SK-N-SH treated with all-trans-retinoic acid at 6 μM for 48 hours (cell line): Measurements from ENCODE around the gene STRA8.

ENCODE experiments used
- ATAC-seq: fragments of 200-7000 bp; cut with Tn5 transposase; 3 replicates; pipeline ENCODE4 v1.9.1; 2020; ENCODE audit warnings: mild to moderate bottlenecking, moderate library complexity
- ARNTL ChIP-seq: fragments of 450-650 bp; formaldehyde crosslinking; IDR thresholded peaks from 2 replicates; pipeline ENCODE4 v1.5.0; 2020; ENCODE audit warnings: low read depth, mild to moderate bottlenecking, moderate library complexity, borderline replicate concordance
- ESRRG ChIP-seq: fragments of 250-450 bp; sonication (Bioruptor Pico); IDR thresholded peaks from 2 replicates; pipeline ENCODE4 v1.6.1; 2021; ENCODE audit warnings: mild to moderate bottlenecking
- ISL1 ChIP-seq: fragments of 250-450 bp; sonication (Bioruptor Pico); IDR thresholded peaks from 2 replicates; pipeline ENCODE4 v2.1.2; 2022; ENCODE audit warnings: mild to moderate bottlenecking, moderate library complexity
- POU6F1 ChIP-seq: fragments of 250-450 bp; sonication (Bioruptor Pico); IDR thresholded peaks from 2 replicates; pipeline ENCODE4 v1.8.0; 2021; ENCODE audit warnings: low read depth, mild to moderate bottlenecking, moderate library complexity, borderline replicate concordance
- SNAI2 ChIP-seq: fragments of 250-450 bp; sonication (Bioruptor Pico); IDR thresholded peaks from 2 replicates; pipeline ENCODE4 v1.5.0; 2020; ENCODE audit warnings: mild to moderate bottlenecking, moderate library complexity
- TF ChIP-seq, protein P1 (sequence below): fragments of 250-450 bp; sonication (Bioruptor Pico); IDR thresholded peaks from 2 replicates; pipeline ENCODE4 v1.5.1; 2021; ENCODE audit warnings: mild to moderate bottlenecking, moderate library complexity
- TF ChIP-seq, protein P2 (sequence below): fragments of 250-450 bp; sonication (Bioruptor Pico); IDR thresholded peaks from 2 replicates; pipeline ENCODE4 v1.5.0; 2020; ENCODE audit warnings: mild to moderate bottlenecking, moderate library complexity

Gene STRA8

GRCh38 chr7:135299235-135299634 lies 65.6 kb downstream of the STRA8 start:
- TF ChIP-seq ARNTL (CRISPR knock-in tag), result no peak
- TF ChIP-seq ESRRG (CRISPR knock-in tag), result no peak
- TF ChIP-seq, protein P1, sequence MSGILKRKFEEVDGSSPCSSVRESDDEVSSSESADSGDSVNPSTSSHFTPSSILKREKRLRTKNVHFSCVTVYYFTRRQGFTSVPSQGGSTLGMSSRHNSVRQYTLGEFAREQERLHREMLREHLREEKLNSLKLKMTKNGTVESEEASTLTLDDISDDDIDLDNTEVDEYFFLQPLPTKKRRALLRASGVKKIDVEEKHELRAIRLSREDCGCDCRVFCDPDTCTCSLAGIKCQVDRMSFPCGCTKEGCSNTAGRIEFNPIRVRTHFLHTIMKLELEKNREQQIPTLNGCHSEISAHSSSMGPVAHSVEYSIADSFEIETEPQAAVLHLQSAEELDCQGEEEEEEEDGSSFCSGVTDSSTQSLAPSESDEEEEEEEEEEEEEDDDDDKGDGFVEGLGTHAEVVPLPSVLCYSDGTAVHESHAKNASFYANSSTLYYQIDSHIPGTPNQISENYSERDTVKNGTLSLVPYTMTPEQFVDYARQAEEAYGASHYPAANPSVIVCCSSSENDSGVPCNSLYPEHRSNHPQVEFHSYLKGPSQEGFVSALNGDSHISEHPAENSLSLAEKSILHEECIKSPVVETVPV (CRISPR knock-in tag), result no peak
- no peak for ATAC-seq

- TF ChIP-seq SNAI2 (CRISPR knock-in tag), result no peak
- no peak for TF ChIP-seq POU6F1 (CRISPR knock-in tag)
- no peak for TF ChIP-seq ISL1 (CRISPR knock-in tag)
- TF ChIP-seq, protein P2, sequence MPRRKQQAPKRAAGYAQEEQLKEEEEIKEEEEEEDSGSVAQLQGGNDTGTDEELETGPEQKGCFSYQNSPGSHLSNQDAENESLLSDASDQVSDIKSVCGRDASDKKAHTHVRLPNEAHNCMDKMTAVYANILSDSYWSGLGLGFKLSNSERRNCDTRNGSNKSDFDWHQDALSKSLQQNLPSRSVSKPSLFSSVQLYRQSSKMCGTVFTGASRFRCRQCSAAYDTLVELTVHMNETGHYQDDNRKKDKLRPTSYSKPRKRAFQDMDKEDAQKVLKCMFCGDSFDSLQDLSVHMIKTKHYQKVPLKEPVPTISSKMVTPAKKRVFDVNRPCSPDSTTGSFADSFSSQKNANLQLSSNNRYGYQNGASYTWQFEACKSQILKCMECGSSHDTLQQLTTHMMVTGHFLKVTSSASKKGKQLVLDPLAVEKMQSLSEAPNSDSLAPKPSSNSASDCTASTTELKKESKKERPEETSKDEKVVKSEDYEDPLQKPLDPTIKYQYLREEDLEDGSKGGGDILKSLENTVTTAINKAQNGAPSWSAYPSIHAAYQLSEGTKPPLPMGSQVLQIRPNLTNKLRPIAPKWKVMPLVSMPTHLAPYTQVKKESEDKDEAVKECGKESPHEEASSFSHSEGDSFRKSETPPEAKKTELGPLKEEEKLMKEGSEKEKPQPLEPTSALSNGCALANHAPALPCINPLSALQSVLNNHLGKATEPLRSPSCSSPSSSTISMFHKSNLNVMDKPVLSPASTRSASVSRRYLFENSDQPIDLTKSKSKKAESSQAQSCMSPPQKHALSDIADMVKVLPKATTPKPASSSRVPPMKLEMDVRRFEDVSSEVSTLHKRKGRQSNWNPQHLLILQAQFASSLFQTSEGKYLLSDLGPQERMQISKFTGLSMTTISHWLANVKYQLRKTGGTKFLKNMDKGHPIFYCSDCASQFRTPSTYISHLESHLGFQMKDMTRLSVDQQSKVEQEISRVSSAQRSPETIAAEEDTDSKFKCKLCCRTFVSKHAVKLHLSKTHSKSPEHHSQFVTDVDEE, result no peak
- ATAC-seq, result peak; percentile 16; the same call in 1 of the 3 replicates
Observed at GRCh38 chr7:135300913-135301765, 67.5 kb downstream of the STRA8 start.
